H1 (cell line): ENCODE data around the gene STX16. TPM values are rescaled to one million over a fixed set of nuclear protein-coding genes. Genes with fewer than 3 reads are reported as not detected.
A peak's percentile ranks its signal among the peaks of the same experiment; 100 is the strongest.

ENCODE experiments used
- CTCF ChIA-PET: fragments of 300-600 bp; sonication (Branson Sonifier 250); formaldehyde crosslinking; loops from one replicate; lab custom pipeline; 2021; ENCODE audit not compliant: partially characterized antibody; lab: Charles Lee
- POLR2A ChIA-PET: fragments of 300-600 bp; sonication (Branson Sonifier 250); formaldehyde crosslinking; loops from one replicate; lab custom pipeline; 2021; ENCODE audit warnings: inconsistent platforms; ENCODE audit not compliant: partially characterized antibody; lab: Charles Lee
- DNase-seq, 2 experiments: peaks; one replicate each; pipeline versions ENCODE4 v3.0.0 to v3.0.0-alpha.2; 2010 to 2022; ENCODE audit warnings: low spot score in 2 of 2, low read depth in 1 of 2, mixed read lengths in 1 of 2
- FAIRE-seq: peaks from 2 replicates; lab custom pipeline; 2011; peaks lifted over from hg19 to GRCh38; lab: Jason Lieb, UNC
- H2AFZ ChIP-seq: 2 replicates; pipeline ENCODE4 v1.8.1; 2012; ENCODE audit warnings: low read length, inconsistent platforms
- H2AK5ac ChIP-seq: 2 replicates; pipeline ENCODE4 v1.6.1; 2013; ENCODE audit warnings: low read depth, low read length
- H2BK120ac ChIP-seq: replicated peaks from 2 replicates; pipeline ENCODE3; 2013; ENCODE audit warnings: low read depth, low read length, inconsistent platforms
- H2BK12ac ChIP-seq: 2 replicates; pipeline ENCODE4 v1.6.1; 2013; ENCODE audit warnings: low read depth, low read length
- H2BK15ac ChIP-seq: 2 replicates; pipeline ENCODE4 v1.6.1; 2013; ENCODE audit warnings: low read length
- H2BK20ac ChIP-seq: 2 replicates; pipeline ENCODE4 v1.6.1; 2013; ENCODE audit warnings: low read length
- H2BK5ac ChIP-seq: 2 replicates; pipeline ENCODE4 v1.6.1; 2013; ENCODE audit warnings: low read depth, low read length
- H3K14ac ChIP-seq: 2 replicates; pipeline ENCODE4 v1.6.1; 2013; ENCODE audit warnings: inconsistent platforms; ENCODE audit not compliant: insufficient read length
- H3K18ac ChIP-seq: 2 replicates; pipeline ENCODE4 v1.6.1; 2013; ENCODE audit warnings: low read length; ENCODE audit errors: extremely low read depth
- H3K23ac ChIP-seq: 2 replicates; pipeline ENCODE4 v1.6.1; 2013; ENCODE audit warnings: inconsistent platforms; ENCODE audit not compliant: insufficient read length
- H3K23me2 ChIP-seq: 2 replicates; pipeline ENCODE4 v1.6.1; 2013; ENCODE audit warnings: low read depth, low read length
- H3K27ac ChIP-seq: 2 replicates; pipeline ENCODE4 v1.6.1; 2011; ENCODE audit warnings: low read depth, low read length, inconsistent platforms
- H3K27me3 ChIP-seq, 4 experiments: replicated peaks in 1 of 4; 1 replicate in 1 of 4; 2 replicates in 3 of 4; pipeline versions ENCODE4 v1.6.1 to v1.8.1; 2011 to 2013; ENCODE audit warnings: low read length in 3 of 4, mild to moderate bottlenecking in 3 of 4, inconsistent platforms in 2 of 4, mixed read lengths in 2 of 4, moderate library complexity in 1 of 4; ENCODE audit not compliant: control insufficient read depth in 3 of 4, insufficient read depth in 3 of 4; ENCODE audit errors: extremely low read depth in 1 of 4
- H3K36me3 ChIP-seq, 4 experiments: 2 replicates each; pipeline versions ENCODE4 v1.6.1 to v1.8.1; 2011 to 2013; ENCODE audit warnings: mild to moderate bottlenecking in 4 of 4, low read length in 3 of 4, moderate library complexity in 2 of 4, control low read depth in 1 of 4, inconsistent platforms in 1 of 4; ENCODE audit not compliant: insufficient read depth in 4 of 4, control insufficient read depth in 2 of 4
- H3K4ac ChIP-seq: replicated peaks from 2 replicates; pipeline ENCODE3; 2013; ENCODE audit warnings: low read length, low read depth, mixed read lengths, inconsistent platforms; ENCODE audit not compliant: insufficient read length
- H3K4me1 ChIP-seq, 4 experiments: replicated peaks in 1 of 4; 1 replicate in 1 of 4; 2 replicates in 3 of 4; pipeline versions ENCODE4 v1.6.1 to v1.8.1; 2011 to 2013; ENCODE audit warnings: low read length in 3 of 4, inconsistent platforms in 2 of 4, mixed read lengths in 1 of 4; ENCODE audit not compliant: insufficient read depth in 4 of 4, control insufficient read depth in 3 of 4
- H3K4me2 ChIP-seq, 2 experiments: 2 replicates each; pipeline versions ENCODE4 v1.6.1 to v1.8.1; 2011 to 2013; ENCODE audit warnings: low read depth in 2 of 2, low read length in 2 of 2, control low read depth in 1 of 2, inconsistent platforms in 1 of 2, mild to moderate bottlenecking in 1 of 2; ENCODE audit not compliant: insufficient read depth in 1 of 2
- H3K4me3 ChIP-seq, 4 experiments: fragments of 200-600, 300-600 bp in 1 of 4; sonication (generic), shearing (Covaris generic), sonication (Bioruptor Twin) in 1 of 4; 2 replicates each; pipeline versions ENCODE4 v1.5.1 to v1.8.1; 2011 to 2016; ENCODE audit warnings: low read length in 4 of 4, low read depth in 3 of 4, control low read depth in 2 of 4, inconsistent platforms in 2 of 4, mild to moderate bottlenecking in 2 of 4, mixed read lengths in 1 of 4, moderate library complexity in 1 of 4; ENCODE audit not compliant: insufficient read depth in 2 of 4; ENCODE audit errors: extremely low read depth in 1 of 4
- H3K56ac ChIP-seq: replicated peaks from 2 replicates; pipeline ENCODE3; 2013; ENCODE audit warnings: low read depth, mild to moderate bottlenecking, mixed read lengths, low read length, inconsistent platforms; ENCODE audit not compliant: insufficient read length
- H3K79me1 ChIP-seq: 2 replicates; pipeline ENCODE4 v1.6.1; 2013; ENCODE audit warnings: low read depth, low read length, control low read depth
- H3K79me2 ChIP-seq, 2 experiments: 2 replicates each; pipeline versions ENCODE4 v1.6.1 to v1.8.1; 2012 to 2013; ENCODE audit warnings: low read length in 2 of 2, mild to moderate bottlenecking in 2 of 2, inconsistent platforms in 1 of 2; ENCODE audit not compliant: insufficient read depth in 2 of 2, control insufficient read depth in 1 of 2
- H3K9ac ChIP-seq, 4 experiments: replicated peaks in 1 of 4; 1 replicate in 1 of 4; 2 replicates in 3 of 4; pipeline versions ENCODE4 v1.6.1 to v1.8.1; 2011 to 2013; ENCODE audit warnings: low read depth in 3 of 4, low read length in 3 of 4, control low read depth in 2 of 4, mild to moderate bottlenecking in 2 of 4, moderate library complexity in 2 of 4, inconsistent platforms in 1 of 4; ENCODE audit errors: extremely low read depth in 1 of 4
- H3K9me3 ChIP-seq, 2 experiments: 2 replicates each; pipeline versions ENCODE4 v1.6.1 to v1.8.1; 2012 to 2013; ENCODE audit warnings: mild to moderate bottlenecking in 2 of 2, moderate library complexity in 2 of 2, control low read depth in 1 of 2, inconsistent platforms in 1 of 2, low read depth in 1 of 2, low read length in 1 of 2, mixed read lengths in 1 of 2; ENCODE audit not compliant: insufficient read depth in 2 of 2
- H4K20me1 ChIP-seq, 2 experiments: replicated peaks in 1 of 2; 2 replicates each; pipeline versions ENCODE3 to v1.8.1; 2011 to 2013; ENCODE audit warnings: inconsistent platforms in 2 of 2, low read length in 2 of 2, mild to moderate bottlenecking in 1 of 2; ENCODE audit not compliant: insufficient read depth in 2 of 2, control insufficient read depth in 1 of 2
- H4K5ac ChIP-seq: 2 replicates; pipeline ENCODE4 v1.6.1; 2013; ENCODE audit warnings: low read length, low read depth, mixed read lengths, inconsistent platforms; ENCODE audit not compliant: insufficient read length
- H4K8ac ChIP-seq: 2 replicates; pipeline ENCODE4 v1.8.0; 2013; ENCODE audit warnings: mild to moderate bottlenecking, moderate library complexity, low read length, inconsistent platforms; ENCODE audit not compliant: insufficient read depth; ENCODE audit errors: extremely low read depth
- H4K91ac ChIP-seq: replicated peaks from 2 replicates; pipeline ENCODE3; 2013; ENCODE audit warnings: low read length, mixed read lengths, inconsistent platforms; ENCODE audit not compliant: insufficient read length
- BACH1 ChIP-seq: IDR thresholded peaks from 2 replicates; pipeline ENCODE4 v1.6.1; 2012; ENCODE audit warnings: low read length, improper control_type of control experiment
- BCL11A ChIP-seq, 2 experiments: IDR thresholded peaks; one replicate each; pipeline ENCODE4 v1.6.1; 2011; ENCODE audit warnings: low read depth in 2 of 2, low read length in 2 of 2, mild to moderate bottlenecking in 2 of 2
- CBX5 ChIP-seq: fragments of 300-800, 300-1000 bp; sonication (generic); IDR thresholded peaks from 2 replicates; pipeline ENCODE4 v1.7.1; 2016; ENCODE audit warnings: antibody characterized with exemption, low read length, low read depth
- CBX8 ChIP-seq: fragments of 300-800, 300-1000 bp; sonication (generic); IDR thresholded peaks from 2 replicates; pipeline ENCODE4 v1.7.1; 2016; ENCODE audit warnings: low read depth, low read length, borderline replicate concordance
- EGR1 ChIP-seq: IDR thresholded peaks from 2 replicates; pipeline ENCODE4 v1.6.1; 2011; ENCODE audit warnings: low read depth, low read length, borderline replicate concordance
- GTF2F1 ChIP-seq: IDR thresholded peaks from 2 replicates; pipeline ENCODE4 v1.6.1; 2012; ENCODE audit warnings: low read depth, low read length, improper control_type of control experiment, borderline replicate concordance
- JUN ChIP-seq: IDR thresholded peaks from 2 replicates; pipeline ENCODE4 v1.6.1; 2011; ENCODE audit warnings: low read depth, mild to moderate bottlenecking, improper control_type of control experiment, low read length
- KDM1A ChIP-seq: fragments of 200-600, 300-600 bp; sonication (generic); IDR thresholded peaks from 2 replicates; pipeline ENCODE4 v1.7.1; 2016; ENCODE audit warnings: mild to moderate bottlenecking, low read length, borderline replicate concordance
- SIN3A ChIP-seq, 2 experiments: IDR thresholded peaks in 1 of 2; conservative IDR thresholded peaks in 1 of 2; 2 replicates each; pipeline ENCODE4 v1.6.1; 2011 to 2012; ENCODE audit warnings: low read length in 2 of 2, improper control_type of control experiment in 1 of 2, low read depth in 1 of 2, mild to moderate bottlenecking in 1 of 2
- SP2 ChIP-seq: IDR thresholded peaks from 2 replicates; pipeline ENCODE4 v1.6.1; 2012; ENCODE audit warnings: mild to moderate bottlenecking, low read length, inconsistent platforms
- TCF12 ChIP-seq: IDR thresholded peaks from 2 replicates; pipeline ENCODE4 v1.6.1; 2011; ENCODE audit warnings: low read depth, mild to moderate bottlenecking, low read length
- TEAD4 ChIP-seq: IDR thresholded peaks from 2 replicates; pipeline ENCODE4 v1.6.1; 2012; ENCODE audit warnings: low read depth, low read length, inconsistent platforms, mixed read lengths
- YY1 ChIP-seq: IDR thresholded peaks from 2 replicates; pipeline ENCODE4 v1.6.1; 2011; ENCODE audit warnings: low read depth, mild to moderate bottlenecking, low read length
- WGBS, 2 experiments: shearing (Covaris generic) in 1 of 2; methylation state at CpG; one replicate each; pipeline versions ENCODE4 v1.1.6 to v1.1.7; 2013 to 2015; ENCODE audit warnings: low lambda C conversion rate in 2 of 2, mixed read lengths in 2 of 2, inconsistent platforms in 1 of 2, low coverage in 1 of 2, missing lambda C conversion rate in 1 of 2; ENCODE audit not compliant: insufficient replicate concordance in 2 of 2, insufficient coverage in 1 of 2, insufficient read length in 1 of 2; ENCODE audit errors: extremely low coverage in 1 of 2, missing lambda C conversion rate in 1 of 2; 5-methylcytosine and 5-hydroxymethylcytosine counted together
- polyA plus RNA-seq, 7 experiments: library from polyadenylated mRNA; depleted of rRNA in 3 of 7; stranded (reverse) in 5 of 7; unstranded in 2 of 7; fragments of >200 nt in 5 of 7; fragments of 200-250 nt in 2 of 7; gene quantifications; 1 replicate in 5 of 7; 2 replicates in 1 of 7; 4 replicates in 1 of 7; pipeline versions ENCODE4 v1.2.1 to v1.2.3, GENCODE V29; 2011 to 2013; ENCODE audit warnings: missing spikeins in 2 of 7, mixed read lengths in 2 of 7
- total RNA-seq: library from RNA; stranded (reverse); fragmentation: NEBNext Ultra II Directional; extraction: Animal tissue kit (Norgen Biotek cat#: 25700); gene quantifications from 2 replicates; pipeline ENCODE4 v1.2.1, GENCODE V29; 2021

STX16 gene
- total and polyA plus RNA-seq, 2 of the 8 experiments (the other 6 are each of a cell fraction or from before 2014, with no cell fraction given) = 45.2 to 61.6 TPM

GRCh38 chr20:58709013-58709702, 58.1 kb downstream of the STX16 start:
- Histone ChIP-seq H3K18ac (no peak overlapping the region), H3K14ac (no peak overlapping the region), H2BK20ac (no peak overlapping the region), H4K20me1 (peaks cover 0 to 2% of the 10 kb centered on the region in 2 experiments), H2BK12ac (no peak overlapping the region), H2AFZ (no peak overlapping the region), H4K91ac (no peak overlapping the region), H3K23me2 (no peaks in the 10 kb centered on the region), H3K79me1 (no peaks in the 10 kb centered on the region), H3K4me2 (no peak overlapping the region), H3K9me3 (peaks cover 0 to 3% of the 10 kb centered on the region in 2 experiments; a peak in 1 of 4 replicates), H3K4ac (no peak overlapping the region), H3K27me3 (no peaks in the 10 kb centered on the region), H2BK5ac (peak overlapping the region; percentile 28; the same call in 1 of the 2 replicates), H3K36me3 (peaks cover under 1 to 10% (median 2%) of the 10 kb centered on the region in 4 experiments; a peak in 7 of 8 replicates), H3K56ac (no peak overlapping the region), H3K4me1 (no peaks in the 10 kb centered on the region), H2BK15ac (no peak overlapping the region), H3K79me2 (no peaks in the 10 kb centered on the region), H4K5ac (no peak overlapping the region), H2AK5ac (no peak overlapping the region), H2BK120ac (no peak overlapping the region), H3K9ac (peak overlapping the region in 1 of 4 experiments; percentile 14; a peak in 1 of 7 replicates), H3K27ac (no peak overlapping the region), H4K8ac (no peak overlapping the region; the same call in 1 of the 2 replicates), H3K23ac (no peak overlapping the region), H3K4me3 (no peak overlapping the region)
- WGBS, 2 experiments = 90% methylated on average over 9 of the region's 9 CpGs; no CpG with 5 or more reads in 1 of the 2 experiments
- DNase-seq (peak in 1 of 2 experiments; percentile 31), FAIRE-seq (no peak)
- ChIA-PET POLR2A (interaction anchor here (1.2 to 16.8 kb wide), 4 partner anchors 6 to 126 kb away, joined by 3 to 188 read pairs (median 38); partner anchors contain the start of gene NPEPL1), CTCF (interaction anchor here (1.0 kb wide), 1 partner anchor 112 kb away, joined by 5 read pairs; no protein-coding TSS in a partner anchor)
- no peak for TF ChIP-seq YY1
- no peak for TF ChIP-seq CBX5
- no peak for TF ChIP-seq TCF12
- TF ChIP-seq BACH1 = no peak
- no peak for TF ChIP-seq KDM1A
- TF ChIP-seq JUN = no peak
- no peak for TF ChIP-seq BCL11A (IDR thresholded peaks at IDR 0.05; ENCODE audit: low read depth in 2 of 2, low read length in 2 of 2)
- no peak for TF ChIP-seq SP2
- TF ChIP-seq GTF2F1 = no peak
- TF ChIP-seq EGR1 = no peak
- no peak for TF ChIP-seq TEAD4
- no peak for TF ChIP-seq CBX8
- TF ChIP-seq SIN3A (conservative IDR thresholded peaks at IDR 0.05 in 1 of 2, IDR thresholded peaks at IDR 0.05 in 1 of 2; ENCODE audit: low read depth in 1 of 2, low read length in 2 of 2) = no peak
